ENCODE results near the gene HES6.
"Not testable (repeated sequence)": the region's sequence is repeated elsewhere in the genome, so short reads cannot be mapped to it uniquely, and the experiment has no call there.

Gene HES6

DNA sequence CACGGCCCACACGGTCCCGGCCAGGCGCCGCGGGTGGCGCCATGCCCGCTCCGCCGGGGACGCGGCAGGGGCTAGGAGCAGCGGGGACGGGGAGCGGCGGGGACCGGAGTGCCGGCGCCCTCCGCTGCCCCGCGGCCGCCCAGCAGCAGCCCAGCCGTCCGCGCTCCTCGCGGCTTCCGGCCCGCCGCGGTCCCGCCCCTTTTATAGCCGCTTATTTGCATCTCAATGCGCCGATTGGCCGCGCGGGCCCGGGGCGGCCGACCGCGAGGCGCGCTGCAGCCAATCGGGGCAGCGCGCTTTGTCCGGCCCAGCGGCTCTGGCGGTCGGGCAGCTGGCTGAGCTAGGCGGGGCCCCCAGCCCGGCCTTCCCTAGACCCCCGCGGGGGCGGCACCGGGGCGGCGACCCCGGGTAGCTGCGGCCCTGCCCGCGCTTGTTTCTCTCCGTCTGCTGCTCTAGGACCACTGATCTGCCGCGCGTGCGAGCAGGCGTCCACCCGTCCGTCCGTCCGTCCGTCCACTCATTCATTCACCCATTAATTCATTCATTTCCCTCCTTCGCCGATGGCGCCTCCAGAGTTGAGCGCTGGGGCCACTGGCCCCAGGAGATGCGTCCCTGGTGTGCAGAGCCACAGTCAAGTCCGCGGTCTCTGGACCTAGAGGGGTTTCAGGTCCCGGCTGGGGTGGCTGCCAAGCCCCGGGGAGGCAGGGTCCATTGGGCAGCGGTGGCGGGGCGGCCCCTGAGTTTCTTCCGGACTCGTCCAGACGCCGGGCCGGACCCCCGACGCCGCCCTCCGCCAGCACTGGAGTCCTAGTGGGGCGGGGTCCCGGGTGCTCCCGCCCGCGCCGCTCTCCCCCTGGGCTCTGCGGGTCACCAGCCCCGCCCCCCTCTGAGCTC lies at the start of gene HES6:
TSS of gene HES6 (minus strand) at position 176 of the 894 bp plus-strand sequence. CDS start at position 43, 133 bp downstream.
- peak; percentile 46 for DNase-seq

- DNase-seq: no peak
Measured at GRCh38 chr2:238289574-238289973, 49.7 kb upstream of the HES6 start.

DNA sequence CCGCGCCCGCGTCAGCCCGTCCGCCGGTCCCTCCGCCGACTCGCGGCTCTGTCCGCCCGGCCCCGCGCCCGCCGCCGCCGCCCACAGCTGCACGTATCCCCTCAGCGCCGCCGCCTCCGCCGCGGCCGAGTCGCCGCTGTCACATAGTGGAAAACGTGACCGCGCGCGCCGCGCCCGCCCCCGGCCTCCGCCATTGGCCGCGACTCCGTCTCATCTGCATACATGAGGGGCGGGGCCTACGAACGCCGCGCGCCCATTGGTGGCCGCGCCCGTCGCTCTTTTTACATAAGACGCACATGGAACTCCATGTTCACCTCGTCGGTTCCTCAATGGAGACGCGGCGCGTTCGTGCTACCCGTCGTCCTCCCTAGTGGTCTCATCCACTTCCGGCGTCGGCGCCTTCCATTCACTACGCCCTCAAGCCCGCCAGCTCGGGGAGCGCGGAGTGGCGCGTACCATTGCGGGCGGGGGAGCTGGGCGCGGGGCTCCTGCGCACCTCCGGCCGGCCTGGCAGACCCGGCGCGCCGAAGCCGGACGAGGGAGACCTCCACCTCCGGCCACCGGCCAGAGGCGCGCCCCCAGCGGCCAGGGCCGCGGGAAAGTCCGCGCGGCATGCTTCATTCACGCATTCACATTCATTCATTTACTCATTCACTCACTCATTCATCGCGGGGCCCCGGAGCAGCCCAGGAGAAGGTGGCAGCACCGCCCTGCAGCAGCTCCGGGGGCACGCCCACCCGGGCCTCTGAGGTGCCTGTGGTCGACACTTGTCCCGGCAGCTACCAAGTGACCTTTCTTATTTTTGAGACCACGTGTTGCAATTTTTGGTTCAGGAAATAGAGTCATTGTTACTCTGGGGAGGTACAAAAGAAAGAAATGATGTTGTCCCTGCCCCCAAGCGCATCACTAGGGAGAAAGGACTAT lies 49.1 kb upstream of the HES6 start:
- peak; percentile 96 for DNase-seq

DNA sequence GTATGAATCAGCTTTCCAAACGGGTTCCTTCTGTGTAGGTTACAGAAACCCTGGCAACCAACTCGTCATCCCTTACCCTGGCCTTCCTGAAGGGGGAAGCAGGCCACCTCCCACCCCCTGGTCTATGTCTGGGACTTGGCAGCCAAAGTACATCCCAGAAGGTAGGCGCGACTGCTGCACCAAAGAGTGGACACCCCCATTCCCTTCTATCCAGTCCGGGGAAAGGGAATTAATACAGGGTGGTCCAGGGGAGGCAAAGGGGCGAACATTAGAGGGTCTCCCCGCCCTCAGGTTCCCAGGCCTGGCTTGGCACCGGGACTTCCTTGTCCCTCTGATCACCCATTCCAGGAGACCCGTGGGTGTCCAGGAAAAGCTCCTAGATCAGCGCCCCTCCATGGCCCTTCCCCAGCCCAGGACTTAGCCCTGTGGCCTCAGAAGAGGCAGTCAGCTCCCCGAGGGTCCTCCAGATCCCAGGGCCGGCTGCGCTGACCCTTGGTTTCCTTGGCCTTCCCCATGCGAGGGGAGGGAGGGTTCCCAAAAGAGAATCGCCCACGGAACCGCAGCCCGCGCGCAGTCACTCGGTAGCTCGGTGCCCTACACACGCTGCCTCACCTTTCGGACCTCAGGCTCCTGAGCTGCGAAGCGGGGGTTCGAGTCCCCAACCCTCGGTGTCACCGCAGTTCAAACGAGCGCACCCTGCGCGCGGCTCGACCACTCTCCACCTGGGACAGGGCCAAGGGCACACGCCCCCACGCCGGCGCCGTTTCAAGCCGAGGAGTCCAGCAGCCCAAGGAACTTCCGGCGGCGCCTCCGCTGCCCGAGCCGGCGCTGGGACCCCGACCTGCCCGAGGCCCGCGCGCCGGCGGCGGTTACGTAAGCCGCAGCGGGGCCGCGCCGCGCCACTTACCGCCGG lies 48.2 kb upstream of the HES6 start, which contains the start of gene PER2:
TSS of gene PER2 (minus strand) at position 874 of the 913 bp plus-strand sequence. CDS start 10,674 bp downstream, outside the sequence.
- DNase-seq: no peak

GRCh38 chr2:238286987-238287736 lies 47.3 kb upstream of the HES6 start:
- peak; percentile 23 for DNase-seq

DNA sequence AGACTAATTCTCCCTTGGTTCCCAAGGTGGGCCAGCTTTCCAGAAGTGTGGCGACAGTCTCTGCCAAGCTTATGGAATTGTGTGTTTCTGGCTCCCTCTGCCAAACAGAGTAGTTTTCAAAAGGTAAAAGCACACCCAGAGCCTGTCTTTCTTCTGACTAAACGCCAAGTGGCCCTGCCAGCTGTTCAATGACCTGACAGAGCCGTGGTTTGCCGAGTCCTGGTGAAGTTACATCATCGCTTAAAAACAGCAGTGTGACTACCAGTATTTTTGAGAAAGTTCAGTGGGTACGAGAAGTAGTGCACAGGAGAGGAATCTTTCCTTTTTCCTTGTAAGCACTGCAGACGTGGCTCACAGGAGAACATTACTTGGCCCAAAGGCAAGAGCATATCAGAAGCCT lies 46.7 kb upstream of the HES6 start:
- DNase-seq: no peak

GRCh38 chr2:238286095-238286494 lies 46.3 kb upstream of the HES6 start:
- DNase-seq: no peak

DNA sequence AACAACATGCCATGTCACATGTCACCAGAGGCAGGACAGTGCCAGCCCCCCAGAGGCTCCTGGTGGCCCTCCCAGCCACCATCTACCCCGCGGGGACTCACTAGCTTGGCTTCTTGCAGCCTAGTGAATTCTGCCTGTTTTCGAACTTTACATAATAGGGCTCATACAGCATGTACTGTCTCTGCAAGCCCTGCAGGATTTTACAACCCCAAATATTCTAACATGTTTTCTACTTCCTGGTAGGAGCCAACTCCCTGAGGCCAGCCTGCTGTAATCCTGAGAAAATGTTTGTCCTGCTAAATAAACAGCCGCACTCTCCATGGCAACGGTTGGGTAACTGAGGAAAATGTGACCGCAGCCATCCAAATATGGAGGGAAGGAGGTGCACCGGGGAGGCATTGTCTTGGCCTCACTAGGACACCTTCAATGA lies 45.8 kb upstream of the HES6 start:
- DNase-seq: no peak

GRCh38 chr2:238284802-238285515 lies 45.1 kb upstream of the HES6 start:
- no peak for DNase-seq

GRCh38 chr2:238282861-238283738 lies 43.3 kb upstream of the HES6 start:
- no peak for DNase-seq

DNA sequence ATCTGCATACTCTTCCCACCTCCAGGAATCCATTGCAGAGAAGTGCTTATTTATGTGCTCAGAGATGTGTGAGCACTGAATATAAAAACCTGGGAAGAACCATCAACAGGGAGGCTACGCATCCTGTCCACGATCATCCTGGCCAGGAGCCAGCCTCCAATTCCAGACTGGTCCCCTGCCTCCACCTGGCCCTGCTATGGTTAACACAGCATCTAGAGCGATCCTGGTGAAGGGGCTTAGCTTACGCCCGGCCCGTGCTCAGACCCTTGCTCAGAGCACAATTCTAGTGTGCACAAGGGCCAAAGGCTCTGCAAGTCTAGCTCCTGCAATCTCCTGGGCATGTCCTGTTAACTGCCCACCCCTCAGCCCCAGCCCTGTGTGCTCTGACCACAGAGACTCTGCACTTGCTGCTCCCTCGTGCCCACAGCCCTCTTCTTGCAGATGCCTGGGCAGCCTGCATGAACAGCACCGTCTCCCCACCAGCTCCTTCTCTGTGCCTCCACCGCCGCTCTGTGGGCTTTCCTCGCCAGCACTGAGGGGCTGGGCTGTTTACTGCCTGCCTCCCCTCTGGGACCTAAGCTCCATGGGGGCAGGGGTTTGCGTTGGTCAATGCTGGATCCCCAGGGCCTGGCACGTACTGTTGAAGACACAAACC lies 42.1 kb upstream of the HES6 start:
- no peak for DNase-seq

DNA sequence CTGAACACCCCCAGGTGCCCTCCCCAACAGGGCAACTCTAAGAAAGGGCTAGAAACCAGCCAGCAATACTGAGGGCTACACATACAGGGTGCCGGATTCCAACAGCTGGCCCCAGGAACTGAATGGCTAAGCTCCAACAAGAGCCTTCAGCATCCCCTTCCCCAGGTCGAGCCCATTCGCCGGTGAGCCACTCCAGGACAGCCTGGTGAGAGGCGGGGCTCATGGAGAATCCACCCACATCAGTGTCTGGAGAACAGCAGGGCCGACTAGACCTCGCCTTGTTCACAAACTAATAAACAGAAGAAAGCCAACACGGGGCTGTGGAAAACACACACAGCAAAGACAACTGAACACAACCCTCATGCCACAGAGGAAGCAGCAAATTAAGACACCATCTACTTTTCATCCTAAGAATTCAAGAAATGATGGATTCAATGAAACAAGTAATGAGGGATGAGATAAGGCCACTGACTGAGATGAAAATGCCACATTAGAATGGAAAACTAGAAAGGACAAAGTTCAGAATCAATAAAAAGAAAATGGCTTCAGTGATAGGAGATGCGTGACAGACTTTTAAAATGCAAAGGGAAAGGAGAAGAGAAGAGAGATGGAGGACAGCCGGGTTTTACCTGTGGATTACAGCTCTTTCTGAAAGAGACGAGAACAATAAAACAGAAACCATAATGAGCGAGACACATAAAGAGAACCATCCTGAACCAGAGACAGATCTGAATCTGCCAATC lies 40.4 kb upstream of the HES6 start:
- no peak for DNase-seq

- DNase-seq: no peak
Measured at GRCh38 chr2:238279324-238279682, 39.5 kb upstream of the HES6 start.

DNA sequence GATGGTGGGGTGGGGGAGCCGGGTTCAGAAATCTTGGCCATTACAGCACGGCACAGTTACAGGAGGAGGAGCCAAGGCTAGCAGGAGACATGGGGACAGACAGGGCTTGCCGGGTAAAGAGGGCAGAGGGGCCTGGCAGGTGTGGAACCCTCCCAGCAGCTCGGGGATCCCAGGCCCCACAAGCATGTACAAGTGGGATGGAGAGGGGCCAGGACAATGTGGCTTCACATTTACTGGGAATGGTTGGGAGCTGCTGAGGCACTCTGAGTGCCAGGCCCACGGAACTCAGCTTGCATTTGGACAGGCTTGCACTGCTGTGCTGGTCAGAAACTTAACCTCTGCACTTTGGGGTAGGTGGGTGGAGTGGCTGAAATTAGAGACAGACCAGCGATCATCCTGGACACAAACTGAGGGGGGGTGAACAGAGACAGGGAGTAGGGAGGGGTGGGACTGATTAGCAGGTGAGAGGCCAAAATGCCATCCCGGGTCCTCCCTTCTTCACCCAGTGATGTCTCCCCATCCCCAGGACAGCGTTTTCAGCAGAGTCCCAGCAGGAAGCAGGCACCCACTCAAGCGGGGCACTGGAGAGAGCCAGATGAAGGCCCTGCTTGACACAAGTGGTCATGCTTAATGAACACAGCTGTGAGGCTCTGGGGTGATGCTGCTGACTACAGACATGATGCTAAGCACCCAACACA lies 38.9 kb upstream of the HES6 start:
- no peak for DNase-seq

DNA sequence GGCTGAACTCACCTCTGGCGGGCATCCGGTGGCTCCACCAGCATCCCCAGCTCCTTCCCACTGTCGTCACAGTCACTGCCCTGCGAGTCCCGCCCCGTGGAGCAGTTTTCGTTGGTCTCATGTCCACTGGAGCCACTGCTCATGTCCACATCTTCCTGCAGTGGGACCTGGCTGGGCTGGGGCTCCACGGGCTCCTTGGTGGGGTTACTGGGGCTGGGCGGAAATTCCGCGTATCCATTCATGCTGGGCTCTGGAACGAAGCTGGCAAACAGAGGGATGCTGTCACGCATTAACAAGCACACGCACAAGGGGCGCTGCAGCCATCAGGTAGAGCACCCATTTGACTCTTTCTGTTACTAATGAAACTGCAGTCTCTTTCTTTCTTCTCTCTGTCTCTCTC lies 37.9 kb upstream of the HES6 start:
- no peak for DNase-seq

DNA sequence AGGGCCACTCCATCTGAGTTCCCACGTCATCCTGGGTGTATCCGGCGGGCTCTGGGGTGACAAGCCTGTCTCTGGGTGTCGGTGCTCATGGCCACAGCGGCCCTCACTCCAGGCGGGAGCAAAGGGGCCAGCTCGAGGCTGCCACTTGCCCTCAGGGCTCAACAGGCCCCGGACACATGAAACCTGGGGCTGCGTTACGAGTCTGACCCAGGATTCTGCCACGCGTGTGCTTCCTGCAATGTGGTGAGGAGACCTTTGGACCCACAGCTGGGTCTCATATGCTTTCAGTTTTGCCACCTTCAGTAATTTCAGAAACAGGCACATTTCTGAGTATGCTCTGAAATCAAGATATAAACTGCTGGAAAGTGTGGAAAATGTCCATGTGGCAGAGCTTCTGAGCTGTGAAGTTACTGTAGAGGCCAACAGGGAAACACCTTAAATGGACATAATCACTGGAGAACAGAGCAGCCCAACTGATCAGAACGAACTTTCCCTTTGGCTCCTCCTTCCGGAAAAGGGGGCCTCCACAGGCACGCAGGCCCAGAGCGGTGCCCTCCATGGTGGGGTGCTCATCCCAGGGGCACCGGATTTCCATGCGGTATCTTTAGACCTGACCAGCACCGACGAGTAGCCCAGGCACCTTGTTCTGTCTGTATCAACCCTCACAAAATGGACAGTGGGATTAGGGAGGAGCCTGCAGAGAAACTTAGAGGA lies 34.5 kb upstream of the HES6 start:
- no peak for DNase-seq

DNA sequence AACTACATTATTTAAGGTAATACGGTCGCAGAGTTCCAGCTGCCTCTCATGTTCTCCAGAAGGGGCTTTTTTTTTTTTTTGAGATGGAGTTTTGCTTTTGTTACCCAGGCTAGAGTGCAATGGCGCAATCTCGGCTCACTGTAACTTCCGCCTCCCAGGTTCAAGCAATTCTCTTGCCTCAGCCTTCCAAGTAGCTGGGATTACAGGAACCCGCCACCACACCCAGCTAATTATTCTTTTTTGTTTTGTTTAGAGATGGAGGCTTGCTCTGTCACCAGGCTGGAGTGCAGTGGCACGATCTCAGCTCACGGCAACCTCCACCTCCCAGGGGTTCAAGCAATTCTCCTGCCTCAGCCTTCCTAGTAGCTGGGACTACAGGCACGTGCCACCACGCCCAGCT lies 33.6 kb upstream of the HES6 start:
- DNase-seq: not testable (repeated sequence)
